Neutrophil (primary cell): ENCODE data around the gene UGT2B28.
"Not testable (repeated sequence)": the region's sequence is repeated elsewhere in the genome, so short reads cannot be mapped to it uniquely, and the experiment has no call there.

Experiments
- H3K27ac ChIP-seq: fragments of 200-600 bp; sonication (generic); 2 replicates; pipeline ENCODE4 v1.5.1; 2016; ENCODE audit warnings: mild to moderate bottlenecking, moderate library complexity
- H3K27me3 ChIP-seq: fragments of 200-600 bp; sonication (generic); 2 replicates; pipeline ENCODE4 v1.6.0; 2016; ENCODE audit warnings: mild to moderate bottlenecking
- H3K36me3 ChIP-seq: fragments of 200-600 bp; sonication (generic); 2 replicates; pipeline ENCODE4 v1.5.1; 2017
- H3K4me1 ChIP-seq, 2 experiments: fragments of 200-600 bp in 1 of 2; sonication (generic) in 1 of 2; 1 replicate in 1 of 2; 2 replicates in 1 of 2; pipeline versions ENCODE4 v1.5.1 to v1.6.1; 2013 to 2016; ENCODE audit warnings: low read depth in 1 of 2, low read length in 1 of 2, mild to moderate bottlenecking in 1 of 2, moderate library complexity in 1 of 2; ENCODE audit not compliant: control insufficient read depth in 1 of 2, insufficient read depth in 1 of 2
- H3K4me3 ChIP-seq, 2 experiments: fragments of 200-600 bp in 1 of 2; sonication (generic) in 1 of 2; 1 replicate in 1 of 2; 2 replicates in 1 of 2; pipeline ENCODE4 v1.5.1; 2013 to 2016; ENCODE audit warnings: low read depth in 1 of 2, low read length in 1 of 2, mild to moderate bottlenecking in 1 of 2, moderate library complexity in 1 of 2
- H3K9me3 ChIP-seq: fragments of 200-600 bp; sonication (generic); 2 replicates; pipeline ENCODE4 v1.5.1; 2016
- TF ChIP-seq, protein P1 (sequence below): fragments of 200-600 bp; sonication (generic); IDR thresholded peaks from 2 replicates; pipeline ENCODE4 v1.5.1; 2016; ENCODE audit warnings: antibody characterized with exemption

The UGT2B28 gene

DNA sequence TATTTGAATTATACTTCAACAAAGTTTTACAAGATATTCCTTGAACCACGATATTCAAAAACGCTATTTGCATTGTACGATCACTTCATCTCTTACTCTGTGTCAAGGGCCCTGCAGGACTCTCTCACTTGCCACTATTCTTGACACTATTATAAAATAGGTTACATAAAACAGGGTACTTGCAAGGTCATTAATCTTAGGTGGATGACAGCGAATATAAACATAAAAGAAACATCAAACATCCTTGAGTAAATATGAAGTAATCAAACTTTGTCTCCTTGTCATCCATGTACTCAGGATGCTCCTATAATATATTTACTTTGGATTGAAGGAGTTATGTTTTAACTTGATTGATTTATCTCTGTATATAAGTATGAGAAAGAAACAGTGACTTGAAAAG, at the start of gene UGT2B28:
Gene UGT2B28, plus strand, starts transcription at position 395 of the 400 bp plus-strand sequence. CDS start 26 bp downstream, outside the sequence.
- H3K27ac ChIP-seq, H3K4me3 ChIP-seq, H3K9me3 ChIP-seq, H3K27me3 ChIP-seq, H3K36me3 ChIP-seq, H3K4me1 ChIP-seq: not testable (repeated sequence)

DNA sequence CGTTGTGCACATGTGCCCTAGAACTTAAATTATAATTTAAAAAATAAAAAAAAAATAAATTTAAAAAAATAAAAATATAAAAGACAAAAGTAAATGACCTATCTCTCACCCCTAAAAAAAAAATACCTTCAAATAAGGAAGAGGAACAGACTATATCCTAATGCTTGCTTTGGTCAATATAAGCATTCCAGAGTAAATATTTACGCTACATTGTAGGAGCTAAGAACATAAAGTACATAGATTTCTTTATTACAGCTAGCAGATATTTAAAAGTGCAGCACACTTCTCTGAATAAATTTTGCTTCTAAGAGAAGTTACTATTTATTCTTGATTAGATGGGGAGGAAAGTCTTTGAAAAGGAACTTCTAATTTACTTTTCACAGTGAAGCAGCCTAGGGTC, 41.2 kb upstream of the UGT2B28 start:
- H3K27me3 ChIP-seq, result no peaks in the 10 kb centered on the region
- no peak overlapping the region for H3K4me3 ChIP-seq
- TF ChIP-seq, protein P1, sequence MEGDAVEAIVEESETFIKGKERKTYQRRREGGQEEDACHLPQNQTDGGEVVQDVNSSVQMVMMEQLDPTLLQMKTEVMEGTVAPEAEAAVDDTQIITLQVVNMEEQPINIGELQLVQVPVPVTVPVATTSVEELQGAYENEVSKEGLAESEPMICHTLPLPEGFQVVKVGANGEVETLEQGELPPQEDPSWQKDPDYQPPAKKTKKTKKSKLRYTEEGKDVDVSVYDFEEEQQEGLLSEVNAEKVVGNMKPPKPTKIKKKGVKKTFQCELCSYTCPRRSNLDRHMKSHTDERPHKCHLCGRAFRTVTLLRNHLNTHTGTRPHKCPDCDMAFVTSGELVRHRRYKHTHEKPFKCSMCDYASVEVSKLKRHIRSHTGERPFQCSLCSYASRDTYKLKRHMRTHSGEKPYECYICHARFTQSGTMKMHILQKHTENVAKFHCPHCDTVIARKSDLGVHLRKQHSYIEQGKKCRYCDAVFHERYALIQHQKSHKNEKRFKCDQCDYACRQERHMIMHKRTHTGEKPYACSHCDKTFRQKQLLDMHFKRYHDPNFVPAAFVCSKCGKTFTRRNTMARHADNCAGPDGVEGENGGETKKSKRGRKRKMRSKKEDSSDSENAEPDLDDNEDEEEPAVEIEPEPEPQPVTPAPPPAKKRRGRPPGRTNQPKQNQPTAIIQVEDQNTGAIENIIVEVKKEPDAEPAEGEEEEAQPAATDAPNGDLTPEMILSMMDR, result no peak
- H3K27ac ChIP-seq, result no peak overlapping the region
- H3K9me3 ChIP-seq, result no peaks in the 10 kb centered on the region
- no peaks in the 10 kb centered on the region for H3K36me3 ChIP-seq
- H3K4me1 ChIP-seq, result no peaks in the 10 kb centered on the region

DNA sequence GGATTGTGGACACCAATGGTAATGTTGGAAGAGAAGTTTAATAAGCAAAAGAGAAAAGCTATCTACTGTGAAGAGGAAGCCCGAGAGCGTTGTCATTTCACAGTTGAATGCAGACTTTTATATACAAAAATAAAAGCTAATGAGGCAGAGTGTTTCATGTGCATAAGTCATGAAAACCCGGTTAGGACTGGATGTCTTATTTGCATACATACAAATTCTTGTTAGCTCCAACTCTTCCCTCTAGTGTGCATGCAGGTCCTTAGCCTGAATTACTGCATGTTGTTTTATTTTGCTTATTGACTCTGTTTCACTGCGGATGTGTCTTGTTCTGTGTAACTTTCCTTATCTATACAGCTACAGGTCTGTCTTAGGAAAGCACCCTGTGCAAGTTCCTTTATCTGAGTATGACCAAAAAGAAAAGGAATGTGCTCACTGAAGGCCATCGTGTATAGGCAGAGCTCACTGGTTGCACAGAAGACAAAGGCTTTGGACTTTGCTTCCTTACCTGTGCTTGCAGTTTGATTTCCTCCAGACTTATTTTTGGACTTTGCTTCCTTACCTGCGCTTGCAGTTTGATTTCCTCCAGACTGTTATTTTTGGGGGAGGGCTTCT, 40.6 kb upstream of the UGT2B28 start:
- Histone ChIP-seq H3K36me3 (no peaks in the 10 kb centered on the region), H3K27ac (no peak overlapping the region), H3K4me3 (no peak overlapping the region), H3K9me3 (no peaks in the 10 kb centered on the region), H3K27me3 (no peaks in the 10 kb centered on the region), H3K4me1 (no peaks in the 10 kb centered on the region)
- TF ChIP-seq, protein P1, result no peak

DNA sequence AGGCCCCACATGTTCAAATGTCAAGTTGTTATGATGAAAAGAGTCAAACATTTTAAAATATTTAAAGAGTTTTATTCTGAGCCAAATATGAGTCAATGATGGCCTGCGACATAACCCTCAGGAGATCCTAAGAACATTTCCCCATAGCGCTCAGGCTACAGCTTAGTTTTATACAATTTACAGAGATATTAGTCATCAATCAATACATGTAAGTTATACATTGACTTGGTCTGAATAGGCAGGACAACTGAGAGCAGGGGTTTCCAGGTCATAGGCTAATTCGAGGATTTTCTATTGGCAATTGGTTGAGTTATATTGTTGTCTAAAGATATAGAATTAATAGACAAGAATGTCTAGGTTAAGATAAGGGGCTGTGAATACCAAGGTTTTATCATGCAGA, 39.5 kb upstream of the UGT2B28 start:
- H3K4me1 ChIP-seq, result not testable (repeated sequence)

DNA sequence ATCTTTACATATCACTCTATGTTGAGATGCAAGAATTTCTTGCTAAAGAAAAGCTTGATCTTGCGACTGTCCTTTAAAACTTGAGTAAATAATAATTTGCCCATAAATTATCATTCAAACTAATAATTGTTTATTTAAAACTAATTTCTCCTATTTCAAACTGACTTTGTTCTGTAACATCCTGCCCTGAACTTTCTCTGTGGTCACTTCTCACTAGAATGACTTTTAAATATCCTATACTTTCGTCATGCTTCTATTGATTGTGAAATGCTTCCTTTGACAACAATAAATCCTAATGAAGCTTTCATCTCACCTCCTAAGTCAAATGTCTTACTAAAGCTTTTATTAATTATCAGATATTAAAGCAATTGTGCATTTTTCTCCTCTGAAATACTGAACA, 38.5 kb upstream of the UGT2B28 start:
- not testable (repeated sequence) for H3K27me3 ChIP-seq, H3K27ac ChIP-seq, H3K4me1 ChIP-seq, H3K36me3 ChIP-seq, H3K4me3 ChIP-seq, H3K9me3 ChIP-seq

More for the DNA sequence above, 39.5 kb upstream of the UGT2B28 start:
- not testable (repeated sequence) for H3K9me3 ChIP-seq, H3K4me3 ChIP-seq, H3K27me3 ChIP-seq, H3K36me3 ChIP-seq, H3K27ac ChIP-seq

DNA sequence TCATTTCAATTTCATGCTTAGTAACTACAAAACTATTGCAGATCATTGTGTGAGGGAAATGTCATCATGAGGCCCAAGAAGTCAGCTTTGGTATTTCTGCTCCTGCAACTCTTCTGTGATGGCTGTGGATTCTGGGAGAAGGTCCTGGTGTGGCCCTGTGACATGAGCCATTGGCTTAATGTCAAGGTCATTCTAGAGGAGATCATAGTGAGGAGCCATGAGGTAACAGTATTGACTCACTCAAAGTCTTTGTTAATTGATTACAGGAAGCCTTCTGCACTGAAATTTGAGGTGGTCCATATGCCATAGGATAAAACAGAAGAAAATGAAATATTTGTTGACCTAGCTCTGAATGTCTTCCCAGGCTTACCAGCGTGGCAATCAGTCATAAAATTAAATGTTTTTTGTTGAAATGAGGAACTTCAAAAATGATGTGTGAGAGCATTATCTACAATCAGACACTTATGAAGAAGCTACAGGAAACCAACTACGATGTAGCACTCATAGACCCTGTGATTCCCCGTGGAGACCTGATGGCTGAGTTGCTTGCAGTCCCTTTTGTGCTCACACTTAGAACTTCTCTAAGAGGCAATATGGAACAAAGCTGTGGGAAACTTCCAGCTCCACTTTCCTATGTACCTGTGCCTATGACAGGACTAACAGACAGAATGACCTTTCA, 37.6 kb upstream of the UGT2B28 start:
- H3K27ac ChIP-seq, H3K36me3 ChIP-seq, H3K27me3 ChIP-seq, H3K9me3 ChIP-seq, H3K4me3 ChIP-seq, H3K4me1 ChIP-seq: not testable (repeated sequence)

DNA sequence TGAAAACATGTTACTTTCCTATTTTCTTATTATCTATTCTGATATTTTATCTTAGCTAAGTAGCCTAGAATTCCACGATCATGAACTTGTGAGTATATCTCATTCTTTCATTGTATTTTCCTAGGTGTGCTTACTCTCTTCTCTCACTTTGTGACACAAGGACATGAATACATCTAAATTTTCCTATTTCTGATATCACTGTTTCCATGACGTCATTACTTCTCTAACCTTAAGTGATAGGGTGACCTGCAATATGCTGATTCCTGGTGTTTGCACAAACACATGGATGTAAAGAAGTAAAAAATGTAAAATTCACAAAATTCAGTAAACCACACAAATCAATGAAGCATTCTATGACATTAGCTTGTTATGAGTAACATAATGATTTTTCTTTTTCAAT, 29.4 kb upstream of the UGT2B28 start:
- H3K4me3 ChIP-seq, H3K27ac ChIP-seq, H3K4me1 ChIP-seq, H3K36me3 ChIP-seq, H3K9me3 ChIP-seq, H3K27me3 ChIP-seq: not testable (repeated sequence)

DNA sequence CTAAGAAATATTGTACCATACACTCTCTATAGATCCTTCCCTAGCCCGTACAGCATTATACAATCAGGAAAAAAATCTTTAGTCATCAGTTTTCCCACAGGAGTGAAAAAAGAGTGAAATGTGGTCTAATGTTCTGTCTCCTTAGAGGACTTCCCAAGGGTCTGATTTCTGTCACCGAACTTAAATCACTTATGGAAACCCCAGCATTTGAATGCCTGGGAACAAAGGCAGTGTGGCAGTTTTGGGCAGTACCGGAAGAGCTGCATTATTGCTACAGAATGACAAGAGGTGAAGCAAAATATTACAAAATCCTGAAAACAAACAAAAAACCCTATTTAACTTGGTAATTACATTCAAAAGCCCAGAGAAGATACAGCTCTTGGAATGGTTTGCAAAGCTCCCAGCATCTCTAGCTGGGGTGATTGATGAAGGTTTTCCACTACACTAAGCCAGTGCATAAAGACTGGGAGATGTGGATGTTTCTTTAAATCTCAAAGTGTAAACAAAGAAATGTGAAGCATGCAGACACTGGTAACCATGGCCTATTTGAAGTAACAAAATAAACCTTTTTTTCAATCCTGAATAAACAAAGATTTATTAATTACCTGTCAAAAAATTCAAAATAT, 27.0 kb upstream of the UGT2B28 start:
- H3K4me1 ChIP-seq, H3K27ac ChIP-seq, H3K9me3 ChIP-seq, H3K4me3 ChIP-seq, H3K27me3 ChIP-seq, H3K36me3 ChIP-seq: not testable (repeated sequence)

DNA sequence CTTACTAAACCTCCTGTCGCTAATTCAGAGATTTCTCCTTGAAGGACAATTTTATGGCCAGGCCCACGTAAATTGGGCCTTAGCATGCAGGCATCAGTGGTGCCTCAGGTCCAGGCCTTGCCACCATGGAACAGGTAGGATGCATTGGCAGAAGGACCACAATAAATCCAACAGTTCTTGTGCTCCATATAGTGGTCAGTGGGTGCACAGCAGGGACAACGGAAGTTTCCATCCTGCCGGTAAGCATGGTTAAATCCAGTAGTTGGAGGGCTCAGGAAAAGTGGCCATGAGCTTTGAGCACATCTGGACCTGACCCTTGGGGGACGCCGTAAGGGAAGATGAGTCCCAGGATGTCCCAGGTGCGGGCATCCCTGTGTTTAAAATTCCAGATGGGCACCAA, 11.7 kb upstream of the UGT2B28 start:
- not testable (repeated sequence) for H3K4me3 ChIP-seq, H3K9me3 ChIP-seq, H3K27ac ChIP-seq, H3K4me1 ChIP-seq, H3K36me3 ChIP-seq, H3K27me3 ChIP-seq

DNA sequence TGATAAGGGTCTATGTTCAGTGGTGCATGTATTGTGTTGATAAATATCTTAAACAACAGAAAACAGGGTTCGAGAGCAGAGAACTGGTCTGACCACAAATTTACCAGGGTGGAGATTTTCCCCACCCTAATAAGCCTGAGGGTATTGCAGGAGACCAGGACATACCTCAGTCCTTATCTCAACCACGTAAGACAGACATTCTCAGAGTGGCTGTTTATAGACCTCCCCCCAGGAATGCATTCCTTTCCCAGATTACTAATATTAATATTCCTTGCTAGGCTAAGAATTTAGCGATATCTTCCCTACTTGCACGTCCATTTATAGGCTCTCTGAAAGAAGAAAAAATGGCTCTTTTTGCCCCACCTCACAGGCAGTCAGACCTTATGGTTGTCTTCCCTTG, 16.1 kb downstream of the UGT2B28 start:
- not testable (repeated sequence) for H3K4me1 ChIP-seq, H3K9me3 ChIP-seq, H3K36me3 ChIP-seq, H3K4me3 ChIP-seq, H3K27me3 ChIP-seq, H3K27ac ChIP-seq

DNA sequence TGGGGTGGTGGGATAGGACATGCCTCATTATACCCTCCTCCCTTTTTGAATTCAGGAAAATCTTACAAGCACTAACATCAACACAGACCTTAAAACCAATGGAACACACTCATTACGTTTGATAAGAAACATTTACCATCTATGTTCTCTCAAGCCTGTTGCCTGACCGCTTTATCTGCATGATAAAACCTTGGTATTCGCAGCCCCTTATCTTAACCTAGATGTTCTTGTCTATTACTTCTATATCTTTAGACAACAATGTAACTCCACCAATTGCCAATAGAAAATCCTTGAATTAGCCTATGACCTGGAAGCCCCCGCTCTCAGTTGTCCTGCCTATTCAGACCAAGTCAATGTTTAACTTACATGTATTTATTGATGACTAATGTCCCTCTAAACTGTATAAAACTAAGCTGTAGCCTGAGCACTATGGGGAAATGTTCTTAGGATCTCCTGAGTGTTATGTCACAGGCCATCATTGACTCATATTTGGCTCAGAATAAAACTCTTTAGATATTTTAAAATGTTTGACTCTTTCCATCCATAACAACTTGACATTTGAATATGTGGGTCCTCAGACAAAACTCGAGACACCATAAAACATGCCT, 28.3 kb downstream of the UGT2B28 start:
- H3K36me3 ChIP-seq, H3K9me3 ChIP-seq, H3K27me3 ChIP-seq, H3K4me3 ChIP-seq, H3K27ac ChIP-seq, H3K4me1 ChIP-seq: not testable (repeated sequence)
